GM23338 (cell line): Measurements from ENCODE around the gene SLC2A4RG. TPM values are rescaled to one million over a fixed set of nuclear protein-coding genes. Genes with fewer than 3 reads are reported as not detected.
A peak's percentile ranks its signal among the peaks of the same experiment; 100 is the strongest.

Source experiments
- ATAC-seq: fragments of 200-7000 bp; cut with Tn5 transposase; 3 replicates; pipeline ENCODE4 v1.9.1; 2020
- DNase-seq: peaks from one replicate; pipeline ENCODE4 v3.0.0-alpha.2; 2015; ENCODE audit warnings: low spot score
- H2AFZ ChIP-seq: fragments of 200-600 bp; sonication (generic); 2 replicates; pipeline ENCODE4 v1.8.0; 2016; ENCODE audit warnings: antibody characterized with exemption, mild to moderate bottlenecking, moderate library complexity
- H3F3A ChIP-seq: fragments of 200-600 bp; sonication (generic); replicated peaks from 2 replicates; pipeline ENCODE4 v1.8.0; 2017; ENCODE audit warnings: antibody characterized with exemption, mixed run types, low read depth
- H3K27ac ChIP-seq: fragments of 200-600 bp; sonication (generic); 2 replicates; pipeline ENCODE4 v1.6.1; 2016; ENCODE audit warnings: low read depth
- H3K27me3 ChIP-seq: fragments of 200-600 bp; sonication (generic); 2 replicates; pipeline ENCODE4 v1.8.0; 2016; ENCODE audit warnings: mild to moderate bottlenecking, mixed run types, moderate library complexity; ENCODE audit not compliant: insufficient read depth
- H3K36me3 ChIP-seq: fragments of 200-600 bp; sonication (generic); 2 replicates; pipeline ENCODE4 v1.8.0; 2016; ENCODE audit warnings: mild to moderate bottlenecking; ENCODE audit not compliant: insufficient read depth
- H3K4me1 ChIP-seq: fragments of 200-600 bp; sonication (generic); 2 replicates; pipeline ENCODE4 v1.8.0; 2016; ENCODE audit warnings: mild to moderate bottlenecking, moderate library complexity; ENCODE audit not compliant: insufficient read depth
- H3K4me2 ChIP-seq: fragments of 200-600 bp; sonication (generic); 2 replicates; pipeline ENCODE4 v1.7.1; 2017; ENCODE audit warnings: mixed run types
- H3K4me3 ChIP-seq: fragments of 200-600 bp; sonication (generic); 2 replicates; pipeline ENCODE4 v1.6.1; 2016; ENCODE audit warnings: mixed run types
- H3K79me2 ChIP-seq: fragments of 200-600 bp; sonication (generic); replicated peaks from 2 replicates; pipeline ENCODE4 v1.8.0; 2017; ENCODE audit warnings: mild to moderate bottlenecking; ENCODE audit not compliant: insufficient read depth
- H3K9me2 ChIP-seq: fragments of 200-600 bp; sonication (generic); 2 replicates; pipeline ENCODE4 v1.8.0; 2017; ENCODE audit not compliant: insufficient read depth
- H4K20me1 ChIP-seq: fragments of 200-600 bp; sonication (generic); replicated peaks from 2 replicates; pipeline ENCODE4 v1.8.0; 2017; ENCODE audit warnings: mild to moderate bottlenecking; ENCODE audit not compliant: insufficient read depth
- H3K27ac Mint-ChIP-seq: 2 replicates; pipeline ENCODE4 v1.8.0; 2020; ENCODE audit warnings: inconsistent platforms, mild to moderate bottlenecking, moderate library complexity, mixed read lengths
- H3K27me3 Mint-ChIP-seq: 3 replicates; pipeline ENCODE4 v1.8.0; 2022; ENCODE audit warnings: low read depth, mild to moderate bottlenecking, moderate library complexity, mixed read lengths, inconsistent platforms; ENCODE audit not compliant: insufficient read depth, poor library complexity
- H3K36me3 Mint-ChIP-seq: 3 replicates; pipeline ENCODE4 v1.8.0; 2021; ENCODE audit warnings: low read depth, mild to moderate bottlenecking, inconsistent platforms, moderate library complexity, mixed read lengths
- H3K4me1 Mint-ChIP-seq: 3 replicates; pipeline ENCODE4 v1.8.0; 2020; ENCODE audit warnings: mild to moderate bottlenecking, inconsistent platforms, mixed read lengths
- H3K4me3 Mint-ChIP-seq: 3 replicates; pipeline ENCODE4 v1.8.0; 2021; ENCODE audit warnings: moderate library complexity, mild to moderate bottlenecking, inconsistent platforms, mixed read lengths
- H3K9me3 Mint-ChIP-seq: 3 replicates; pipeline ENCODE4 v1.8.0; 2020; ENCODE audit warnings: moderate library complexity, mild to moderate bottlenecking, inconsistent platforms, mixed read lengths
- CREB1 ChIP-seq: fragments of 250-450 bp; sonication (Bioruptor Pico); IDR thresholded peaks from 2 replicates; pipeline ENCODE4 v1.5.0; 2020; ENCODE audit warnings: low read depth, mild to moderate bottlenecking, moderate library complexity
- ETS1 ChIP-seq: IDR thresholded peaks from 2 replicates; pipeline ENCODE4 v1.6.1; 2016; ENCODE audit warnings: antibody characterized with exemption
- EZH2 ChIP-seq: fragments of 200-600 bp; sonication (generic); IDR thresholded peaks from one replicate; pipeline ENCODE4 v1.8.0; 2017; ENCODE audit warnings: antibody characterized with exemption, mild to moderate bottlenecking, low read depth; ENCODE audit not compliant: unreplicated experiment
- NANOG ChIP-seq: IDR thresholded peaks from 2 replicates; pipeline ENCODE4 v1.6.1; 2016; ENCODE audit warnings: antibody characterized with exemption, borderline replicate concordance
- POLR2AphosphoS5 ChIP-seq: IDR thresholded peaks from 2 replicates; pipeline ENCODE4 v1.6.1; 2016; ENCODE audit warnings: antibody characterized with exemption, low read depth
- REST ChIP-seq: IDR thresholded peaks from one replicate; pipeline ENCODE4 v1.6.1; 2018; ENCODE audit warnings: antibody characterized with exemption; ENCODE audit not compliant: unreplicated experiment
- STAT1 ChIP-seq: IDR thresholded peaks from one replicate; pipeline ENCODE4 v1.6.1; 2016; ENCODE audit warnings: antibody characterized with exemption; ENCODE audit not compliant: unreplicated experiment
- ZNF331 ChIP-seq: fragments of 250-450 bp; sonication (Bioruptor Pico); IDR thresholded peaks from 2 replicates; pipeline ENCODE4 v1.5.0; 2020; ENCODE audit warnings: low read depth, mild to moderate bottlenecking, moderate library complexity
- long read RNA-seq: library from polyadenylated mRNA; unstranded; transcript quantifications from one replicate; pipeline ENCODE4 v2.0.0, GENCODE V29; 2020; ENCODE audit not compliant: unreplicated experiment
- polyA plus RNA-seq: library from polyadenylated mRNA; unstranded; fragments of >200 nt; fragmentation: Nextera tagmentation; extraction: Ambion mirVana; gene quantifications from 2 replicates; pipeline ENCODE4 v1.2.1, GENCODE V29; 2016
- total RNA-seq: library from RNA; depleted of rRNA; stranded (reverse); fragments of >200 nt; shearing (Covaris generic); gene quantifications from 2 replicates; pipeline ENCODE4 v1.2.3, GENCODE V29; 2014; rRNA removed
- TF ChIP-seq, protein P1 (sequence below), 2 experiments: fragments of 200-600 bp in 1 of 2; sonication (generic) in 1 of 2; conservative IDR thresholded peaks; 2 replicates each; pipeline versions ENCODE4 v1.5.1 to v1.6.1; 2016 to 2017; ENCODE audit warnings: antibody characterized with exemption in 2 of 2, low read depth in 2 of 2, mild to moderate bottlenecking in 2 of 2, moderate library complexity in 1 of 2
- TF ChIP-seq, protein P2 (sequence below): fragments of 250-450 bp; sonication (Bioruptor Pico); IDR thresholded peaks from 2 replicates; pipeline ENCODE4 v1.5.0; 2020; ENCODE audit warnings: mild to moderate bottlenecking, moderate library complexity

SLC2A4RG gene, protein sequence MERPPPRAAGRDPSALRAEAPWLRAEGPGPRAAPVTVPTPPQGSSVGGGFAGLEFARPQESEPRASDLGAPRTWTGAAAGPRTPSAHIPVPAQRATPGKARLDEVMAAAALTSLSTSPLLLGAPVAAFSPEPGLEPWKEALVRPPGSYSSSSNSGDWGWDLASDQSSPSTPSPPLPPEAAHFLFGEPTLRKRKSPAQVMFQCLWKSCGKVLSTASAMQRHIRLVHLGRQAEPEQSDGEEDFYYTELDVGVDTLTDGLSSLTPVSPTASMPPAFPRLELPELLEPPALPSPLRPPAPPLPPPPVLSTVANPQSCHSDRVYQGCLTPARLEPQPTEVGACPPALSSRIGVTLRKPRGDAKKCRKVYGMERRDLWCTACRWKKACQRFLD
- total RNA-seq (33.8 and 42.0 TPM in 2 replicates), polyA plus RNA-seq (22.8 and 25.3 TPM in 2 replicates)
- long read RNA-seq, partial matches to known transcripts: 0 of 3 reads
- long read RNA-seq, other reads (novel, unspliced or antisense): 3 of 3 reads

DNA sequence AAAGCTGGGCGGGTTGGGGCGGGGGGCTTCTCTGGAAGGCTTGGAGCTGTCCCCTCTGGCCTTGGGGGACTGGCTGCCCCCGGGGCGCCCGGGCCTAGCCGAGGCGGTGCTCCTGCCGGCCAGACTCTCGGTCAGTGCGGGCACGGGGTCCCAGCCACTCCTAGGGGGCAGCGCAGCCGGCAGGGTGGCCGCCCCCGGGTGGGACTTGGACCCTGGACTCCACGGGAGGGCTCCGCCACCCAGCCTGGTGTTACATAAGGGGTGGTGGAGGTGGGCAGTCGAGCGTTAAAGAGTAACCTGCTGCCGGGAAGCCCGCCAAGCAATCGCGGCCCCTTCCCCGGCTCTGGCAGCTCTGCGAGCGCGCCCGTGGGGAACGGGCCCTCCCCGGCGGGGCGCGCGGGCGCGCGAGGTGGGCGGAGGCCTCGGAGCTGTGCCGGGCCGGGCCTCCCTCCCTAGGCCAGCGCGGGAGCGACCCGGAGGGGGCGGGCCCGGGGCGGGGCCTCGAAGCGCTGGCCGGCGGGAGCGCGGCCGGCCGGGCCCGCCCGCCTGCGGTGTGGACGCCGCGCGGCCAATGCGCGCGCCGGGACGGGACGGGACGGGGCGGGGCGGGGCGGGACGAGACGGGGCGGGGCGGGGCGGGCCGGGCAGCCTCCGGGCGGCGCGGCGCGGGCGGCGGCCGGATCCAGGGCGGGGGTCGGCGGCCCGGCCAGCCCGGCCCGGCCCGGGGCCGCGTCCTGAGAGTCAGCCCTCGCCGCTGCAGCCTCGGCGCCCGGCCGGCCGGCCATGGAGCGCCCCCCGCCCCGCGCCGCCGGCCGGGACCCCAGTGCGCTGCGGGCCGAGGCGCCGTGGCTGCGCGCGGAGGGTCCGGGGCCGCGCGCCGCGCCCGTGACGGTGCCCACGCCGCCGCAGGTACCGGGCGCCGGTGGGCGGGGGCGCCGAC lies at the start of gene SLC2A4RG:
TSS of gene SLC2A4RG (plus strand) at position 647 of the 940 bp plus-strand sequence. CDS start at position 784, 137 bp downstream.
- peaks cover 12% of the 10 kb centered on the region for H3K27me3 Mint-ChIP-seq
- Histone ChIP-seq H3K4me3 (peak within 1 kb of the TSS; percentile 71), H3K9me2 (no peaks in the 10 kb centered on the region), H3F3A (peaks cover 12% of the 10 kb centered on the region; the same call in 1 of the 2 replicates), H3K4me1 (peaks cover 7% of the 10 kb centered on the region; the same call in 1 of the 2 replicates), H3K79me2 (no peaks in the 10 kb centered on the region), H4K20me1 (no peaks in the 10 kb centered on the region), H2AFZ (no peak within 1 kb of the TSS; the same call in 1 of the 2 replicates), H3K27ac (peak within 1 kb of the TSS; percentile 50; the same call in 1 of the 2 replicates), H3K36me3 (no peaks in the 10 kb centered on the region), H3K27me3 (peaks cover 6% of the 10 kb centered on the region), H3K4me2 (peak within 1 kb of the TSS; percentile 91)
- H3K27ac Mint-ChIP-seq: no peak within 1 kb of the TSS
- DNase-seq (peak; percentile 79), ATAC-seq (peak; percentile 16)
- peaks cover 8% of the 10 kb centered on the region for H3K36me3 Mint-ChIP-seq
- no peaks in the 10 kb centered on the region for H3K9me3 Mint-ChIP-seq
- peak within 1 kb of the TSS; percentile 68; the same call in 2 of the 3 replicates for H3K4me3 Mint-ChIP-seq
- no peaks in the 10 kb centered on the region for H3K4me1 Mint-ChIP-seq
- TF ChIP-seq ZNF331 (CRISPR knock-in tag) (no peak), STAT1 (no peak), NANOG (no peak), REST (no peak), CREB1 (CRISPR knock-in tag) (no peak), EZH2 (no peak), POLR2AphosphoS5 (no peak), ETS1 (no peak)
- TF ChIP-seq, protein P1, sequence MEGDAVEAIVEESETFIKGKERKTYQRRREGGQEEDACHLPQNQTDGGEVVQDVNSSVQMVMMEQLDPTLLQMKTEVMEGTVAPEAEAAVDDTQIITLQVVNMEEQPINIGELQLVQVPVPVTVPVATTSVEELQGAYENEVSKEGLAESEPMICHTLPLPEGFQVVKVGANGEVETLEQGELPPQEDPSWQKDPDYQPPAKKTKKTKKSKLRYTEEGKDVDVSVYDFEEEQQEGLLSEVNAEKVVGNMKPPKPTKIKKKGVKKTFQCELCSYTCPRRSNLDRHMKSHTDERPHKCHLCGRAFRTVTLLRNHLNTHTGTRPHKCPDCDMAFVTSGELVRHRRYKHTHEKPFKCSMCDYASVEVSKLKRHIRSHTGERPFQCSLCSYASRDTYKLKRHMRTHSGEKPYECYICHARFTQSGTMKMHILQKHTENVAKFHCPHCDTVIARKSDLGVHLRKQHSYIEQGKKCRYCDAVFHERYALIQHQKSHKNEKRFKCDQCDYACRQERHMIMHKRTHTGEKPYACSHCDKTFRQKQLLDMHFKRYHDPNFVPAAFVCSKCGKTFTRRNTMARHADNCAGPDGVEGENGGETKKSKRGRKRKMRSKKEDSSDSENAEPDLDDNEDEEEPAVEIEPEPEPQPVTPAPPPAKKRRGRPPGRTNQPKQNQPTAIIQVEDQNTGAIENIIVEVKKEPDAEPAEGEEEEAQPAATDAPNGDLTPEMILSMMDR (conservative IDR thresholded peaks at IDR 0.05; ENCODE audit: low read depth in 2 of 2): no peak
- TF ChIP-seq, protein P2, sequence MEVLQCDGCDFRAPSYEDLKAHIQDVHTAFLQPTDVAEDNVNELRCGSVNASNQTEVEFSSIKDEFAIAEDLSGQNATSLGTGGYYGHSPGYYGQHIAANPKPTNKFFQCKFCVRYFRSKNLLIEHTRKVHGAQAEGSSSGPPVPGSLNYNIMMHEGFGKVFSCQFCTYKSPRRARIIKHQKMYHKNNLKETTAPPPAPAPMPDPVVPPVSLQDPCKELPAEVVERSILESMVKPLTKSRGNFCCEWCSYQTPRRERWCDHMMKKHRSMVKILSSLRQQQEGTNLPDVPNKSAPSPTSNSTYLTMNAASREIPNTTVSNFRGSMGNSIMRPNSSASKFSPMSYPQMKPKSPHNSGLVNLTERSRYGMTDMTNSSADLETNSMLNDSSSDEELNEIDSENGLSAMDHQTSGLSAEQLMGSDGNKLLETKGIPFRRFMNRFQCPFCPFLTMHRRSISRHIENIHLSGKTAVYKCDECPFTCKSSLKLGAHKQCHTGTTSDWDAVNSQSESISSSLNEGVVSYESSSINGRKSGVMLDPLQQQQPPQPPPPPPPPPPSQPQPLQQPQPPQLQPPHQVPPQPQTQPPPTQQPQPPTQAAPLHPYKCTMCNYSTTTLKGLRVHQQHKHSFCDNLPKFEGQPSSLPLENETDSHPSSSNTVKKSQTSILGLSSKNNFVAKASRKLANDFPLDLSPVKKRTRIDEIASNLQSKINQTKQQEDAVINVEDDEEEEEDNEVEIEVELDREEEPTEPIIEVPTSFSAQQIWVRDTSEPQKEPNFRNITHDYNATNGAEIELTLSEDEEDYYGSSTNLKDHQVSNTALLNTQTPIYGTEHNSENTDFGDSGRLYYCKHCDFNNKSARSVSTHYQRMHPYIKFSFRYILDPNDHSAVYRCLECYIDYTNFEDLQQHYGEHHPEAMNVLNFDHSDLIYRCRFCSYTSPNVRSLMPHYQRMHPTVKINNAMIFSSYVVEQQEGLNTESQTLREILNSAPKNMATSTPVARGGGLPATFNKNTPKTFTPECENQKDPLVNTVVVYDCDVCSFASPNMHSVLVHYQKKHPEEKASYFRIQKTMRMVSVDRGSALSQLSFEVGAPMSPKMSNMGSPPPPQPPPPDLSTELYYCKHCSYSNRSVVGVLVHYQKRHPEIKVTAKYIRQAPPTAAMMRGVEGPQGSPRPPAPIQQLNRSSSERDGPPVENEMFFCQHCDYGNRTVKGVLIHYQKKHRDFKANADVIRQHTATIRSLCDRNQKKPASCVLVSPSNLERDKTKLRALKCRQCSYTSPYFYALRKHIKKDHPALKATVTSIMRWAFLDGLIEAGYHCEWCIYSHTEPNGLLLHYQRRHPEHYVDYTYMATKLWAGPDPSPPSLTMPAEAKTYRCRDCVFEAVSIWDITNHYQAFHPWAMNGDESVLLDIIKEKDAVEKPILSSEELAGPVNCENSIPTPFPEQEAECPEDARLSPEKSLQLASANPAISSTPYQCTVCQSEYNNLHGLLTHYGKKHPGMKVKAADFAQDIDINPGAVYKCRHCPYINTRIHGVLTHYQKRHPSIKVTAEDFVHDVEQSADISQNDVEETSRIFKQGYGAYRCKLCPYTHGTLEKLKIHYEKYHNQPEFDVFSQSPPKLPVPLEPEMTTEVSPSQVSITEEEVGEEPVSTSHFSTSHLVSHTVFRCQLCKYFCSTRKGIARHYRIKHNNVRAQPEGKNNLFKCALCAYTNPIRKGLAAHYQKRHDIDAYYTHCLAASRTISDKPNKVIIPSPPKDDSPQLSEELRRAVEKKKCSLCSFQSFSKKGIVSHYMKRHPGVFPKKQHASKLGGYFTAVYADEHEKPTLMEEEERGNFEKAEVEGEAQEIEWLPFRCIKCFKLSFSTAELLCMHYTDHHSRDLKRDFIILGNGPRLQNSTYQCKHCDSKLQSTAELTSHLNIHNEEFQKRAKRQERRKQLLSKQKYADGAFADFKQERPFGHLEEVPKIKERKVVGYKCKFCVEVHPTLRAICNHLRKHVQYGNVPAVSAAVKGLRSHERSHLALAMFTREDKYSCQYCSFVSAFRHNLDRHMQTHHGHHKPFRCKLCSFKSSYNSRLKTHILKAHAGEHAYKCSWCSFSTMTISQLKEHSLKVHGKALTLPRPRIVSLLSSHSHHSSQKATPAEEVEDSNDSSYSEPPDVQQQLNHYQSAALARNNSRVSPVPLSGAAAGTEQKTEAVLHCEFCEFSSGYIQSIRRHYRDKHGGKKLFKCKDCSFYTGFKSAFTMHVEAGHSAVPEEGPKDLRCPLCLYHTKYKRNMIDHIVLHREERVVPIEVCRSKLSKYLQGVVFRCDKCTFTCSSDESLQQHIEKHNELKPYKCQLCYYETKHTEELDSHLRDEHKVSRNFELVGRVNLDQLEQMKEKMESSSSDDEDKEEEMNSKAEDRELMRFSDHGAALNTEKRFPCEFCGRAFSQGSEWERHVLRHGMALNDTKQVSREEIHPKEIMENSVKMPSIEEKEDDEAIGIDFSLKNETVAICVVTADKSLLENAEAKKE (CRISPR knock-in tag): no peak
